WTC11 (cell line): ENCODE data around the gene RAB7A. TPM values are rescaled to one million over a fixed set of nuclear protein-coding genes. Genes with fewer than 3 reads are reported as not detected.

Experiments used
- ATAC-seq: fragments of 200-7000 bp; cut with Tn5 transposase; 2 replicates; pipeline ENCODE4 v1.10.0; 2021; ENCODE audit warnings: mild to moderate bottlenecking, moderate library complexity
- CTCF ChIA-PET: fragments of 300-600 bp; sonication (Branson Sonifier 250); formaldehyde crosslinking; loops from one replicate; lab custom pipeline; 2021; ENCODE audit warnings: antibody characterized with exemption; lab: Charles Lee
- POLR2A ChIA-PET: fragments of 350-600 bp; sonication (Branson Sonifier 250); formaldehyde crosslinking; loops from one replicate; lab custom pipeline; 2021; ENCODE audit warnings: antibody characterized with exemption; lab: Charles Lee
- DNase-seq: peaks from one replicate; pipeline ENCODE4 v3.0.0; 2021; ENCODE audit warnings: low spot score
- H3K27ac Mint-ChIP-seq: 2 replicates; pipeline ENCODE4 v1.8.0; 2021; ENCODE audit warnings: mixed read lengths
- H3K27me3 Mint-ChIP-seq: 2 replicates; pipeline ENCODE4 v1.8.0; 2021; ENCODE audit warnings: low read depth, mild to moderate bottlenecking, moderate library complexity, mixed read lengths
- H3K36me3 Mint-ChIP-seq: 2 replicates; pipeline ENCODE4 v1.8.0; 2021; ENCODE audit warnings: mixed read lengths
- H3K4me1 Mint-ChIP-seq: 2 replicates; pipeline ENCODE4 v1.8.0; 2022; ENCODE audit warnings: mixed read lengths
- H3K4me3 Mint-ChIP-seq: 2 replicates; pipeline ENCODE4 v1.8.0; 2021; ENCODE audit warnings: mild to moderate bottlenecking, moderate library complexity, mixed read lengths
- H3K9me3 Mint-ChIP-seq: 2 replicates; pipeline ENCODE4 v1.8.0; 2021; ENCODE audit warnings: mixed read lengths
- ATF3 ChIP-seq: sonication (generic); formaldehyde crosslinking; conservative IDR thresholded peaks from 2 replicates; pipeline ENCODE4 v1.8.1; 2022; ENCODE audit warnings: mild to moderate bottlenecking, missing genetic modification reagents
- ELF4 ChIP-seq: sonication (generic); formaldehyde crosslinking; IDR thresholded peaks from 2 replicates; pipeline ENCODE4 v1.8.1; 2022; ENCODE audit warnings: low read depth, mild to moderate bottlenecking, moderate library complexity, missing genetic modification reagents
- ETV6 ChIP-seq: sonication (generic); formaldehyde crosslinking; IDR thresholded peaks from 2 replicates; pipeline ENCODE4 v1.8.1; 2022; ENCODE audit warnings: mild to moderate bottlenecking, missing genetic modification reagents
- GRHL2 ChIP-seq: fragments of 250-450 bp; sonication (Bioruptor Pico); IDR thresholded peaks from 2 replicates; pipeline ENCODE4 v1.8.0; 2022; ENCODE audit warnings: mild to moderate bottlenecking, moderate library complexity; ENCODE audit not compliant: insufficient replicate concordance, severe bottlenecking
- GTF2I ChIP-seq: fragments of 250-450 bp; sonication (Bioruptor Pico); conservative IDR thresholded peaks from 2 replicates; pipeline ENCODE4 v1.4.0; 2021; ENCODE audit warnings: mild to moderate bottlenecking
- IRF1 ChIP-seq: sonication (generic); formaldehyde crosslinking; IDR thresholded peaks from 2 replicates; pipeline ENCODE4 v1.8.0; 2023; ENCODE audit warnings: missing genetic modification reagents
- MAX ChIP-seq: sonication (generic); formaldehyde crosslinking; IDR thresholded peaks from 2 replicates; pipeline ENCODE4 v1.8.0; 2022; ENCODE audit warnings: mild to moderate bottlenecking, missing genetic modification reagents
- MYBL2 ChIP-seq: sonication (generic); formaldehyde crosslinking; IDR thresholded peaks from 2 replicates; pipeline ENCODE4 v1.8.1; 2023; ENCODE audit warnings: mild to moderate bottlenecking, moderate library complexity, missing genetic modification reagents
- NR3C1 ChIP-seq: sonication (generic); formaldehyde crosslinking; conservative IDR thresholded peaks from 2 replicates; pipeline ENCODE4 v1.8.1; 2023; ENCODE audit warnings: low read depth, mild to moderate bottlenecking, missing genetic modification reagents
- OVOL2 ChIP-seq: fragments of 250-450 bp; sonication (Bioruptor Pico); IDR thresholded peaks from 2 replicates; pipeline ENCODE4 v1.9.0; 2021; ENCODE audit warnings: mild to moderate bottlenecking, borderline replicate concordance
- TEAD4 ChIP-seq: sonication (generic); formaldehyde crosslinking; IDR thresholded peaks from 2 replicates; pipeline ENCODE4 v1.8.0; 2022; ENCODE audit warnings: mild to moderate bottlenecking, missing genetic modification reagents
- ZBTB43 ChIP-seq: sonication (generic); formaldehyde crosslinking; IDR thresholded peaks from 2 replicates; pipeline ENCODE4 v1.8.1; 2023; ENCODE audit warnings: mild to moderate bottlenecking, missing genetic modification reagents
- ZNF121 ChIP-seq: sonication (generic); formaldehyde crosslinking; IDR thresholded peaks from 2 replicates; pipeline ENCODE4 v1.8.0; 2023; ENCODE audit warnings: missing genetic modification reagents
- ZNF281 ChIP-seq: sonication (generic); formaldehyde crosslinking; IDR thresholded peaks from 2 replicates; pipeline ENCODE4 v1.8.0; 2023; ENCODE audit warnings: mild to moderate bottlenecking, missing genetic modification reagents
- ZNF416 ChIP-seq: fragments of 250-450 bp; sonication (Bioruptor Pico); IDR thresholded peaks from 2 replicates; pipeline ENCODE4 v1.9.0; 2021; ENCODE audit warnings: mild to moderate bottlenecking, inconsistent platforms
- ZNF425 ChIP-seq: fragments of 250-450 bp; sonication (Bioruptor Pico); conservative IDR thresholded peaks from 2 replicates; pipeline ENCODE4 v1.9.0; 2021; ENCODE audit warnings: mild to moderate bottlenecking
- ZNF512 ChIP-seq: sonication (generic); formaldehyde crosslinking; IDR thresholded peaks from 2 replicates; pipeline ENCODE4 v1.8.1; 2022; ENCODE audit warnings: missing genetic modification reagents, borderline replicate concordance
- total RNA-seq: library from RNA; stranded (reverse); gene quantifications from 3 replicates; pipeline ENCODE4 v1.2.3, GENCODE V29; 2021
- TF ChIP-seq, protein P1 (sequence below): sonication (generic); formaldehyde crosslinking; IDR thresholded peaks from 2 replicates; pipeline ENCODE4 v1.8.1; 2022; ENCODE audit warnings: mild to moderate bottlenecking, moderate library complexity, missing genetic modification reagents
- TF ChIP-seq, protein P2 (sequence below): sonication (generic); formaldehyde crosslinking; IDR thresholded peaks from 2 replicates; pipeline ENCODE4 v1.8.0; 2023; ENCODE audit warnings: missing genetic modification reagents, mild to moderate bottlenecking, borderline replicate concordance

Gene RAB7A
- total RNA-seq, 1 experiment from 2014 or later = 184 TPM

- TF ChIP-seq ZNF425 (CRISPR knock-in tag) (no peak), MYBL2 (CRISPR knock-in tag) (no peak)
These were observed 94.4 kb downstream of the RAB7A start (continued) for GRCh38 chr3:128820252-128820839.

GRCh38 chr3:128823008-128823407, 97.0 kb downstream of the RAB7A start:
- peaks cover 20% of the 10 kb centered on the region for H3K36me3 Mint-ChIP-seq
- H3K27me3 Mint-ChIP-seq = no peaks in the 10 kb centered on the region
- H3K27ac Mint-ChIP-seq = no peak overlapping the region; the same call in 1 of the 2 replicates
- ChIA-PET POLR2A (no interaction called here), CTCF (interaction anchor here (0.7 to 2.6 kb wide), 5 partner anchors 23 to 205 kb away, joined by 3 to 11 read pairs (median 3); no protein-coding TSS in a partner anchor)
- DNase-seq = no peak
- H3K9me3 Mint-ChIP-seq = no peaks in the 10 kb centered on the region
- no peaks in the 10 kb centered on the region for H3K4me1 Mint-ChIP-seq
- no peak overlapping the region for H3K4me3 Mint-ChIP-seq
- peak; percentile 39; the same call in 1 of the 2 replicates for ATAC-seq
- no peak for TF ChIP-seq IRF1 (CRISPR knock-in tag)
- TF ChIP-seq MAX = no peak
- no peak for TF ChIP-seq ZNF416 (CRISPR knock-in tag)
- no peak for TF ChIP-seq ZNF281 (CRISPR knock-in tag)
- TF ChIP-seq TEAD4 (CRISPR knock-in tag) = no peak
- TF ChIP-seq, protein P1, sequence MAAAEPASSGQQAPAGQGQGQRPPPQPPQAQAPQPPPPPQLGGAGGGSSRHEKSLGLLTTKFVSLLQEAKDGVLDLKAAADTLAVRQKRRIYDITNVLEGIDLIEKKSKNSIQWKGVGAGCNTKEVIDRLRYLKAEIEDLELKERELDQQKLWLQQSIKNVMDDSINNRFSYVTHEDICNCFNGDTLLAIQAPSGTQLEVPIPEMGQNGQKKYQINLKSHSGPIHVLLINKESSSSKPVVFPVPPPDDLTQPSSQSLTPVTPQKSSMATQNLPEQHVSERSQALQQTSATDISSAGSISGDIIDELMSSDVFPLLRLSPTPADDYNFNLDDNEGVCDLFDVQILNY = no peak
- TF ChIP-seq, protein P2, sequence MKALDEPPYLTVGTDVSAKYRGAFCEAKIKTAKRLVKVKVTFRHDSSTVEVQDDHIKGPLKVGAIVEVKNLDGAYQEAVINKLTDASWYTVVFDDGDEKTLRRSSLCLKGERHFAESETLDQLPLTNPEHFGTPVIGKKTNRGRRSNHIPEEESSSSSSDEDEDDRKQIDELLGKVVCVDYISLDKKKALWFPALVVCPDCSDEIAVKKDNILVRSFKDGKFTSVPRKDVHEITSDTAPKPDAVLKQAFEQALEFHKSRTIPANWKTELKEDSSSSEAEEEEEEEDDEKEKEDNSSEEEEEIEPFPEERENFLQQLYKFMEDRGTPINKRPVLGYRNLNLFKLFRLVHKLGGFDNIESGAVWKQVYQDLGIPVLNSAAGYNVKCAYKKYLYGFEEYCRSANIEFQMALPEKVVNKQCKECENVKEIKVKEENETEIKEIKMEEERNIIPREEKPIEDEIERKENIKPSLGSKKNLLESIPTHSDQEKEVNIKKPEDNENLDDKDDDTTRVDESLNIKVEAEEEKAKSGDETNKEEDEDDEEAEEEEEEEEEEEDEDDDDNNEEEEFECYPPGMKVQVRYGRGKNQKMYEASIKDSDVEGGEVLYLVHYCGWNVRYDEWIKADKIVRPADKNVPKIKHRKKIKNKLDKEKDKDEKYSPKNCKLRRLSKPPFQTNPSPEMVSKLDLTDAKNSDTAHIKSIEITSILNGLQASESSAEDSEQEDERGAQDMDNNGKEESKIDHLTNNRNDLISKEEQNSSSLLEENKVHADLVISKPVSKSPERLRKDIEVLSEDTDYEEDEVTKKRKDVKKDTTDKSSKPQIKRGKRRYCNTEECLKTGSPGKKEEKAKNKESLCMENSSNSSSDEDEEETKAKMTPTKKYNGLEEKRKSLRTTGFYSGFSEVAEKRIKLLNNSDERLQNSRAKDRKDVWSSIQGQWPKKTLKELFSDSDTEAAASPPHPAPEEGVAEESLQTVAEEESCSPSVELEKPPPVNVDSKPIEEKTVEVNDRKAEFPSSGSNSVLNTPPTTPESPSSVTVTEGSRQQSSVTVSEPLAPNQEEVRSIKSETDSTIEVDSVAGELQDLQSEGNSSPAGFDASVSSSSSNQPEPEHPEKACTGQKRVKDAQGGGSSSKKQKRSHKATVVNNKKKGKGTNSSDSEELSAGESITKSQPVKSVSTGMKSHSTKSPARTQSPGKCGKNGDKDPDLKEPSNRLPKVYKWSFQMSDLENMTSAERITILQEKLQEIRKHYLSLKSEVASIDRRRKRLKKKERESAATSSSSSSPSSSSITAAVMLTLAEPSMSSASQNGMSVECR (CRISPR knock-in tag) = no peak
- TF ChIP-seq OVOL2 (CRISPR knock-in tag) = no peak
- TF ChIP-seq ATF3 = no peak
- TF ChIP-seq ZNF121 (CRISPR knock-in tag) = no peak
- TF ChIP-seq ZNF512 (CRISPR knock-in tag) = no peak
- TF ChIP-seq ETV6 (CRISPR knock-in tag) = no peak
- TF ChIP-seq GRHL2 (CRISPR knock-in tag) = no peak
- TF ChIP-seq ZBTB43 (CRISPR knock-in tag) = no peak
- no peak for TF ChIP-seq NR3C1 (CRISPR knock-in tag)
- no peak for TF ChIP-seq ELF4
- no peak for TF ChIP-seq GTF2I (CRISPR knock-in tag)
